UCSD-AML1 (cell line): Measurements from ENCODE around the gene SH3PXD2A.
A peak's percentile ranks its signal among the peaks of the same experiment; 100 is the strongest.
"Not testable (repeated sequence)": the region's sequence is repeated elsewhere in the genome, so short reads cannot be mapped to it uniquely, and the experiment has no call there.

ENCODE experiments used
- DNase-seq: peaks from one replicate; lab custom pipeline; 2025; ENCODE audit not compliant: unreplicated experiment; lab: John Stamatoyannopoulos, UW

Gene SH3PXD2A

DNA sequence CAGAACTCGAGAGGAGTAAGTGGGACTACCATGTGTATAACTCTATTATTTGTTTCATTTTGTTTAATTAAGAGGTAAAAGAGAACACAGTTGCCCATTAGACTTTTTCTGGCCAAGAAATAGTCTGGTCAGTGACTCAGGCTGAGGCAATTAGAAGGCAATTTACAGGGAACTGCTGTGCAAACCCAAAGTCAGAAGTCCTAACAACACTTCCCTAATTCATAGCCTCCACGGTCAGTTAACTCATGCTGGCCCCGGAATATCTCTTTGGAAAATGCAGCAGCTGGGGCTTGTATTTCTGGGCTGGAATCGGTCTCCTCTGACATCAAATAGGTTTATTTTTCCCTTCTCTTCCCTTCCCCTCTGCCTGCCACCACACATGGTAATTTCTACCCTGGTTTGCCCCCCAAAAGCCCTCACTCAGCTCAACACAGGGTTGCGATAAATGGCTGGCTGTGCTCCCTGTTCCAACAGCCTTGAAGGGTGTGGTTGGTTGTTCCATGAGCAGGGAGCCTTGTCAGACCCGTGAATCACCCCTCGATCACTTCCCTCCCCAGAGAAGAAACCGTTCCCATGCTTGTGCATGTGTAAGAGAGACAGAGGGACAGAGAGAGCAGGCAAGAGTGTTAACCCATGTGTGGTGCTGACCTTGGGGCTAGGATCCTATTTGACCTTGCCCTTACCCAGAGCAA, 5.3 kb downstream of the SH3PXD2A start:
- DNase-seq, result peak; percentile 50

DNA sequence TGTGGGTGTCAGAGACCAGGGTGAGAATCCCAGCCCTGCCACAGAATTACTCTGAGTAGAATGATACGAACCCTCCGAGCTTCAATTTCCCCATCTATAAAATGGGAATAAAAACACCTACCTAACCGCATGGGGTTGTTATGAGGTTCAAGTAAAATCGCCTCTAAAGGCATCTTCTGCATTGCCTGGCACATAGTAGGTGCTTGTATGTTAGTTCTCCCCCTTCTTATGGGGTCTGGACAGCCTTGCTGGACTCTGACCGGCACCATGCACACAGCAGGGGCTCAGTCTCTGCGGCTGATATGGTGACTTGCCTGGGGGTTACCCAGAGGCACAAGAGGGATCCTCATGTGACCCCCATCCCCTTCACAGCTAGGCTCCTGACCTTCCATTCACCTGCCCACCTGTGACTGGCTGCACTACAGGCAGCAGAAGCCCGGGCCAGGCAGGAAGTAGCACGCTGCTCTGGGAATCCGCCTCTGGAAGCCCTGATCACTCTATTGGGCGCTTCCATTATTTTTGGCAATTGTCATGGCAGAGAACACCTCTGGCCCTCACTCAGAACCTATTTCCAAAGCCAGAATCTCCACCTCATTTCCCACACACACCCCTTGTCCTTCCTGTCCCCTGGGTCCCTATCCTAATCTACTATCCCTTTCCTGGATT, 6.0 kb downstream of the SH3PXD2A start:
- no peak for DNase-seq

DNA sequence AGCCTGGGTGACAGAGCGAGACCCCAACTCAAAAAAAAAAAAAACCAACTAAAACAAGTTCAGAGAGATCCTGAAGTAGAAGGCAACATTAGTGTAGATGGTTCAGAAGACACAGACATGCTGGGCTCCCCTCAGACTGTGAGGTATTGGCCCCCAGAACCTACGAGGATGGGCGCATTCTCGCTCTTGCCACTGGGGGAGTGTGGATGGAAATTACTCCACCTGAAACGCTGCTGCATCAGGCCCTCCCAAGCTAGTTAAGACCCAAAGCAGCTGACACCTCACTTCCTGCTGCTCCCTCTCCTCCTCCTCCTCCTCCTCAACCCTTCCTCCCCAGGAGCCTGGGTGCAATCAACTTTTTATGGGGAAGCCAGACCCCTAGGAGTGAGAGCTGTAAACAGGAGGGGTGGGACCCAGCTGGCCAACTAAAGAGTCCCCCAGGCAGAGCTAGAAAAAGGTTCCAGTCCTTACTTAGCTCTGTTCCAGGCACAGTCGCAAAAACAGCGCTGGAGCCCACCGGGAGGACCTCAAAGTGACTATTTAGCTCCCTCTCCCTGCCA, 7.4 kb downstream of the SH3PXD2A start:
- DNase-seq, result peak; percentile 38

DNA sequence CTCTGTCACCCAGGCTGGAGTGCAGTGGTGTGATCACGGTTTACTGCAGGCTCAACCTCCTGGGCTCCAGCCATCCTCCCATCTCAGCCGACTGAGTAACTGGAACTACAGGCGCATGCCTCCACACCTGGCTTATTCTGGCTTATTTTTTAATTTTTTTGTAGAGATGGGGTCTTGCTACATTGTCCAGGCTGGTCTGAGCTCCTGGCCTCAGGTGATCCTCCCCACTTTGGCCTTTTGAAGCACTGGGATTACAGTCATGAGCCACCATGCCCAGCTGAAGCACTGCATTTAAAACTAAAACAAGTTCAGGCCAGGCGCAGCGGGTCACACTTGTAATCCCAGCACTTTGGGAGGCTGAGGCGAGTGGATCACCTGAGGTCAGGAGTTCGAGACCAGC, 8.0 kb downstream of the SH3PXD2A start:
- no peak for DNase-seq

DNA sequence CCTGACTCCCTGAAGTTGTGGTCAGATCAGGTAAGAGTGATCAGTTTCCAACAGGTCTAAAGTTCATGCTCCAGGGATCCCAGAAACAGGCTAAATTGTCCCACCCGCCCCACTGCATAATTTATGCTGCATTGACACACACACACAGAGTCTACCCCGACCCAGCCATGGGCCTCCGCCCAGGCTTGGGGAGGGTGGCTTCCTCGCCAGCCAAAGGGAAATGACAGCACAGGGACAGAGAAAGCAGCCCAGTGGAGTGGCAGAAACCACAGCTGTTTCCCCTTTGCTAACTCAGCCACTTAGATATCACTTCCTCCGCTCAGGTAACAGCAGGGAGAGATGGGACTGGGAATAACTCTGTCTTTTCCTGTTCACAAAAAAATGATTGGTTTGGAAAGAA, 9.4 kb downstream of the SH3PXD2A start:
- DNase-seq, result peak; percentile 77

DNA sequence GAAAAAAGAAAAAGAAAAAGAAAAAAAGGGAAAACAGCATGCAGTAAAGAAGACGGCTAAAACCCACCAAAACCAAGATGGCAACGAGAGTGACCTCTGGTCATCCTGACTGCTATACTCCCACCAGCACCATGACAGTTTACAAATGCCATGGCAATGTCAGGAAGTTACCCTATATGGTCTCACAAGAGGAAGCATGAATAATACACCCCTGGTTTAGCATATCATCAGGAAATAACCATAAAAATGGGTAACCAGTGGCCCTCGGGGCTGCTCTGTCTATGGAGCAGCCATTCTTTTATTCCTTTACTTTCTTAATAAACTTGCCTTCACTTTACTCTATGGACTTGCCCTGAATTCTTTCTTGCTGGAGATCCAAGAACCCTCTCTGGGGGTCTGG, 10.0 kb downstream of the SH3PXD2A start:
- DNase-seq, result not testable (repeated sequence)

DNA sequence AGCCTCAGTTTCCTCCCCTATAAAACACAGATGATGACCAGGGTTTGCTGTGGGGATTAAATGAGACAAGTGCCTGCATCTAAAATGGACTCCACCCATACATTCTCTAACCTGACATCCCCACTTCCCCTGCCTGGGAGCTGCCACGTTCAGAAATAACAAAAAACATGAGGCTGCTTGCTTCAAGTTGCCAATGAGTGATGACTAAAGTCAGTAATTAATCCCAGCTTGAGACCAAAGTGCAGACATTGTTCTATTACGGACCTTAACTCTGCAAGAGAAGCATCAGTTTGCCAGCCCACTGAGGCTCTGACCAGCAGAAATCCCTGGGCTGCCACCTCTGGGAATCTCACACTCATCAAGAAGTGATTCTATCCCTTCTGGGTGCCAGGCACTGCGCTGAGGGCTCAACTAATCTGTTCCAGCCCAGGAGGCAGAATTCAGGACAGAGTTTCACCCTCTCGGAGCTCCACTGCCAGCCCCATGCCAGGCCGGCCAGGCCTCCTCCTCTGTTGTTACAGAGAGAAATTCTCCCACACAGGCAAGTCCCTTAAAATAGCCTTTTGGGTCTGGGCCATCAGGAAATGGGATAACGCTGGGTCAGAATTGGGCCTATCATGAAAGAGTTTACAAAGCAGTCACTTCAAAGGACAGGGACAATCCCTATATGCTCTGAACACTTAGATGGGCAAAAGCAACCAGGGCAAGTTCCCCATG, 11.4 kb downstream of the SH3PXD2A start:
- DNase-seq, result no peak

DNA sequence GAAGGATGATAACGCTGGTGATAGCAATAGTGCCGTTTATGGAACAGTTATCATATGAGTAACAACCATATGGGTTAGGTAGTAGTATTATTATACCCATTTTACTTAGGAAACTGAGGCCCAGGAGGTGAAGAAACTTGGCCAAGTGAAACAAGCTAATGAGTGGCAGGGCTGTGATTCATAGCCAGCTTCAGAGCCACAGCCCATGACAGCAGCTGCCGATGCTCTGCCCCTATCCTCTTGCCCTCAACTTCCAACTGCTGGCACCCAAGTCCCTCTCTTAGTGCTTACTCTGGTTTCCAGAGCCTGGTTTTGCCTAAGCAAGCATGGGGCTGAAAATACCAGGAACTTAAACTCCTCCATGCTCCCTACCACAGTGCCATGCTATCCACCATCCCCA, 12.3 kb downstream of the SH3PXD2A start:
- DNase-seq, result no peak

DNA sequence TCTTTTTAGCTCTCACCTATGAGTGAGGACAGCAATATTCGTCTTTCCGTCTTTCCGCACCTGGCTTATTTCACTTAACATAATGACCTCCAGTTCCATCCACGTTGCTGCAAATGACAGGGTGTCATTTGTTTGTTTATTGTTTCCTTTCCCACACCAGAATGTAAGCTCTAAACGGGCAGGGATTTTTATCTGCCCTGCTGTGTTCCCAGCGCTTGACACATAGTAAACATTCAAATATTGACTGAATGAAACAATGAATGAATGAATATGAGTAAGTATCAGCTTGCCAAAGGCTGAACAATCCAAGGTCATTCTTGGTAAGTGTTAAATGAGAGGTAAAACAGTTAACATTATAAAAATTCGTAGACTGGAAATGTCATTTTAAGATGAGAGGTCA, 12.8 kb downstream of the SH3PXD2A start:
- DNase-seq, result no peak

DNA sequence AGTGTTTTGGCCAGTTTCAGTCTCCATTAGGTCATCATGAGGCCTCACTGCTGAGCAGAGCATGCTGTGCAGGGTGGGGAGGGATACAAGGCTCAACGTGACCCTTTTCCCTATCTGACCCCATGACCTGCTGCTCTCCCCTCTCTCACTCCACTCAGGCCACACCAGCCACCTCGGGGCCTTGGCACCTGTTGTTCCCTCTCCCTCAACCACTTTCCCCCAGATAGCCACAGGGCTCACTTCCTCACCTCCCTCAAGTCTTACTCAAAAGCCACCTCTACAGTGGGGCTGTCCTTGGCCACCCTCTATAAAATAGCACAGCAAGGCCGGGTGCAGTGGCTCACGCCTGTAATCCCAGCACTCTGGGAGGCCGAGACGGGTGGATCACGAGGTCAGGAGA, 13.9 kb downstream of the SH3PXD2A start:
- no peak for DNase-seq

DNA sequence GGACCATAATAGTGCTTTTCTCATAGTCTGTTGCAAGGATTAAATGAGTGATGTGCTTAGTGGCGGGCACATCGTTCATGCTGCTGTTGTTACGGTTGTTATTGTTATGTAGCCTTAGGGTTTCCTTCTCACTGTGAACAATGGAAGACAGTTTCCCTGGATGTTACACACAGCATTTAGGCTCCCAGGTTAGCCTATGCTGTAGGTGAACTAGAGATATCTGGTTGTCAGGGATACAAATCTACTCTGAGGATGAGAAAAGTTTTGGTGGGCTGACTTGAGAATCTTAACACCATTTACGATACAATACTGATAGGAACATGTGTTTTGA, 14.7 kb downstream of the SH3PXD2A start:
- DNase-seq, result no peak

DNA sequence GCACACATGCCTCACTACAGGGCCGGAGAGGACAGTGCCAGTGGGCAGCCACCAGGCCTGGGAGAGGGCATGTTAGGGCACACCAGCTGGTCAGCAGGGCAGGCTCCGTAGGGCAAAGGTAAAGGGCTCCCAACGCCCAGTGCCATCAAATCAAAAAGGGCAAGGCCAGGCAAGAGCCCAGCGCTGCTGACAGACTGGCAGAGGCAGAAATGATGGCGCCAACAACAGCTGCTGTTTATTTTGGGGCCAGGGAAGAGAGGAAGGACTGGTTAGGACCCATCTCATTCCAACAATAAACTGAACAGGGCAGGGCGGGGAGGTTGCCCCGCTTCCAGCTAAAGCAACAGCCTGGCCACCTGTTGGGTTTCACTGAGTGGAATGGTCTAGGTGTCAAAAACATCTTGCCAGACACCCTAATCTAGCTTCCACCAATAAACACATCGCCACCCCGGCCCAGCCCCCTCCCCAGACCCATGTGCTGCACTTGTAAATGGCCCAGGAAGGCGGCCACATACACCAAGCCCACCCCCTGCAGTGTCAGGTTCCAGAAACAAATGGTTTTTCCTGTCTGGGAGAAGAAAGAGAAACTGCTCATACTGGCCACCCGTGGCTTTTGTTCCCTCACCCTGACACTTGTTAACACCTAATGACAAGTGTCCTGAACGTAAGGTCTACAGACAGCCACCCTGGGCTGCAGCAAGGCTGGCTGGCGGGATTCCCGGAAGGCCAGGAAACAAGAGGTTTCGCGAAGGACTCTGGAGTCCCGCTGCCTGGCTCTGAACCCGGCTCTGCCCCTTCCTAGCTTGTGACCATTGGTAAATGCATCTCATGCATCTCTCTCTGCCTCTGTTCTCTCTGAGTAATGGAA, 15.3 kb downstream of the SH3PXD2A start:
- peak; percentile 31 for DNase-seq

DNA sequence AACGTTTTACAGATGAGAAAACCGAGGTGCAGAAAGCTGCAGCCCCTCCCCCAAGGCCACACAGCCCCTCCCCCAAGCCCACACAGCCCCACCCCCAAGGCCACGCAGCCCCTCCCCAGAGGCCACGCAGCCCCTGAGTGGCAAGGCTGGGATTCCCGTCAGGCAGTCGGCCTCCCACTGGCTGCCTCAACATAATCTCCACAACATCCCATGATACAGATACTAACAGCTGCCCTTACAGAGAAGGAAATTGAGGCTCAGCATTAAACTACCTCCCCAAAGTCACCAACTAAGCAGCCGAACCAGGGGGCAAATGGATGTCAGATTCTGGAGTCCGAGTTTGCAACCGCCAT, 15.9 kb downstream of the SH3PXD2A start:
- no peak for DNase-seq

DNA sequence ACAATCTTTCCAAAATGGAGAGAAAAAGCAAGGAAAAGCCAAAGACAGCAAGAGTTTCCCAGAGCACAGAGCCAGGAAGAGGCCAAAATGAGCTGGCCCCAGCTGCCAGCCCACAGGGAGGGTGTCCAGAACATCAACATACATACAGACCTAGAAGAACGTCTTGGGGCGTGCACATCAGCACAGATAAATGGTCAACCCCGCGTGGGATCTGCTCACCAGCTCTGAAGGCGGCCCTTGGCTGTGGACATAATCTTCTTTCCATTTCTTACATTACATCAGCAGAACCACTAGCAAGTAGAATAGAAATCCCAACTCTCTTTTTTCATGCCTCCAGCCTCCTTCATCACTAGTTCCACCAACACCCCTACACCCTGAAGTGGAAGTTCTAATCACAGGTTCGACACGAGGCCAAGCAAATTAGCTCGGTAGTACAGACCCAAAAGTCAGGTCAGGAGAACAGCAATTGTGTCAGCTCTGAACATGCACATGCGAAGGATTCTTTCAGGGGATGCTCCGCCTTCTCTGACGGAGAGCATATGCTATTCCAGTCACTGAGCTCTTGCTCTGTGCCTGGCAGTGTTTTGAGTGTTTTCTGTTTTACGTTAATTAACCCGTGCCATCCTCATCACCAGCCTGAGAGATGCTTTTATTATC, 16.4 kb downstream of the SH3PXD2A start:
- DNase-seq, result no peak

DNA sequence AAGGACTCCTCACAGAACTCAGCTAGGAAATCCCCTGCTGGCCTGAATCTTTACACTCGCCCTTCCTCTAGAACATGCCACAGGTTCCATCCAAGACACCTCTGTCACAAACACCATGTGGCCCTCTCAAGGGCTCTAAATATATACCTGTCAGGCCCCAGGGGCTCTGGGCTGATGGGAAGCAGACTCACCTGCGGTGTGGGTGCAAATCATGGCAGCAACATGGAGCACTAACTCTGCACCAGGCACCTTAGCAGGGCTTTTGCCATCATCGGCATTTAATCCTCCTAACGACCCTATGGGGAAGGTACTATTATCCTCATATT, 17.3 kb downstream of the SH3PXD2A start:
- no peak for DNase-seq

DNA sequence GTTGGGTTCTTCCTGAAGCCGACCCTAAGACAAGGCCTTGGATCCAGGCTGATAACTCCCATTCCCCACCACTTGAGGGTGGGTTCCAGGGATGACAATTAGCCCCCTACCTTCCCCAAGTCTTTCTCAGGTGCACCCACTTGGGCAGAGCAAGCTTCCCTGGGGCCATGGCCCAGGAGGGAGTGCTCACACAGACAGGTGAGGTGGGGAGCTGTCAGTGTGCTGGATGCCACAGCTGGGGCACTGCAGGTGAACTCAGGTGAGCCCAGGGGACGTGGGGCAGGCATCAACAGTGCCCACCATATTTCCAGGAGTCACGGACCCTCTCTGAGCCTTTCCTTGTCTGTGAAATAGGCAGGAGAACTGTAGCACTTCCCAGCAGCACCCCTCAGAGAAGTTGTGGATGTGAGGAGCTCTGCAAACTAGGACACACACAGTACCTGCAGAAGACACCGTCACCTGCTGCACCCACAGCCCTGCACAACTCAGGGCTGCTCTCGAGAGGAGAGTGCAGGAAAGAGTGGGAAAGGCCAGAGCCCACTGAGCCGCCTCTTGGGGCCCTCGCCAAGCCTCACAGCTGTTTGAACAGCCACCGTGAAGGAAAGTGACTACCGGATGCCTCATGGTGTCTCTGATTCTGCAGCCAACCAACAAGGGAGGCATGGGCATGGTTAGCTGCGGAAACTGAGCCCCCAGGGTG, 17.9 kb downstream of the SH3PXD2A start:
- DNase-seq, result no peak

DNA sequence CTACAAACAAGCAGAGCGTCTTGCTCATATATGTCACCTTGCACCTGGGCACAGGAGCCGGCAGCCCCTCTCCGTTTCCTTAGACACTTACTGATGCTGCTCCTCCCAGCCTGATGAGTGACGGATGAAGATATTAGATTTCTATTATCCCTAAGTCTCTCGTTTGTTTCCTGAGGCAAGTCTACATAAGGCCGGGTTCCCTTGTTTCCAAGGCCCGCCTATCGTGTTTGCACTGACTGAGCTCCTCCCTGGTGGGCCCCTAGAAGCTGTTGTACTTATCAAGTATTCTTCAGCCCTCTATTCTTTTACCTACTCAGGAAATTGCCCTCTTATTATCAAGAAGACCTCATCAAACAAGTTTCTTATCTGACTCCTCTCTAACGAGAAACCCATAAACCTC, 18.5 kb downstream of the SH3PXD2A start:
- DNase-seq, result no peak

DNA sequence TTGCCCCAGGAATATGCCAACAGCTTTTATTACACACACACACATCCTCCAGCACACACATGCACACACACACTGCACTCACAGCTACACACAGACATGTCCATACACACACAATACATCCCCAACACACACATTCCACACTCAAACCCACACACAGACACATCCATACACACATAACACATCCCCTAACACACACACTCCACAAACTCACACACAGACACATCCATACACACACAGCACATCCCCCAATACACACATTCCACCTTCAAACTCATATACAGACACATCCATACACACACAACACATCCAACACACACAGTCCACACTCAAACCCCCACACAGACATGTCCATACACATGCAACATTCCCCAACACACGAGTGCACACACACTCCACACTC, 19.1 kb downstream of the SH3PXD2A start:
- no peak for DNase-seq

DNA sequence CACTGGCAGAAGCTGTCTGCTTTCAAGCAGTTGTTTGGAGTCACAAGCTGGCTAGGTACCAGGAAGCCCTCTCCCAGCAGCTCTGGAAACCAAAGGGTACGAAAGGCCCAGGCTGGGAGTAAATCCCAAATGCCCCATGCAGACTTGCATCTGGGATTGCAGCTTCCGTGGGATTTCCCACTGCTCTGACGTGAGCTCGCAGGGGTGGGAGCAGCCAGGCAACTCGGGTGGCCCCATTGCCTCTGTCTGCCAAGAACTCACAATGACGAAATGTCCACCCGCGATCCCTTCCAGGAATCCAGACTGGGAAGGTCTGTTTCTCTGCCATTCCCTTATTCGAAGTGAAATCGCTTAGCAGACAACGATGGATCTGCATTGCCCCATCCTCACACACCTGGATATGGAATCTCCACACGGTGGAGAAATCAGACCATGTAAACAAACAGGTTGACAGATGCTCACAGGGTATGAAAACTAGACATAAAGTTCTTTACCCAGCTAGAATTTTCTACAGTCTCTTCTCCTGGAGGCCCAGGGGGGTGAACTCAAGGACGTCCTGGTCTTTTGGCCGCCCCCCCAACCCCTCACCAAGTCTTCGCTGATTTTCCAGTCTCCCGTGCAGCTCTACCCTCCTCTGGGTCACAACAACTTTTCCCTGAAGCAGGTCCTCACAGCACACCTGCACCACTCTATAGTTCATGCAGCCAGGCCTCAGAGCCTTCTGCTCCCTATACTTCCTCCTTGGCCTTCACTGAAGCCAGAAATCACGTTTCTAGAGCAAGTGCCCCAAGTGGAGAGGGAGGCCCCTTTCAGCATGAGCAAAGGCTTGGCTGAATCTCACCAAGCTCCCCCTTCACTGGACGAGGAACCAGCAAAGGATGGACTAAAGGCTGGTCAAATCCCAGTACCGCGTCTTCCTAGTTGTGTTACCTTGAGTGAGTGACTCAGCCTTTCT, 20.0 kb downstream of the SH3PXD2A start:
- no peak for DNase-seq
